Activated CD8-positive, alpha-beta T cell treated with anti-CD3 and anti-CD28 coated beads, Interleukin-2, amount 10 ng/mL, durations not matched to agents 7 days and 5 days (primary cell): ENCODE data around the gene SHQ1. TPM values are rescaled to one million over a fixed set of nuclear protein-coding genes. Genes with fewer than 3 reads are reported as not detected.
"Not testable (repeated sequence)": the region's sequence is repeated elsewhere in the genome, so short reads cannot be mapped to it uniquely, and the experiment has no call there.

Experiments
- ATAC-seq: fragments of 150-1000 bp; cut with Tn5 transposase; one replicate; pipeline ENCODE4 v1.10.0; 2021; ENCODE audit warnings: moderate library complexity
- CTCF ChIA-PET: fragments of 350-600 bp; sonication (Branson Sonifier 250); formaldehyde crosslinking; loops from one replicate; lab custom pipeline; 2021; ENCODE audit warnings: antibody characterized with exemption; lab: Charles Lee
- POLR2A ChIA-PET: fragments of 350-600 bp; sonication (Branson Sonifier 250); formaldehyde crosslinking; loops from one replicate; lab custom pipeline; 2021; ENCODE audit warnings: antibody characterized with exemption; lab: Charles Lee
- DNase-seq: peaks from one replicate; pipeline ENCODE4 v3.0.0-alpha.2; 2020
- H3K27ac Mint-ChIP-seq: one replicate; pipeline ENCODE4 v1.8.0; 2021; ENCODE audit warnings: mild to moderate bottlenecking, mixed read lengths
- H3K27me3 Mint-ChIP-seq: one replicate; pipeline ENCODE4 v1.8.0; 2021; ENCODE audit warnings: low read depth, mixed read lengths
- H3K36me3 Mint-ChIP-seq: one replicate; pipeline ENCODE4 v1.8.0; 2021; ENCODE audit warnings: low read depth, mixed read lengths
- H3K4me1 Mint-ChIP-seq: one replicate; pipeline ENCODE4 v1.8.0; 2021; ENCODE audit warnings: low read depth, mixed read lengths
- H3K4me3 Mint-ChIP-seq: one replicate; pipeline ENCODE4 v1.8.0; 2021; ENCODE audit warnings: mild to moderate bottlenecking, mixed read lengths
- H3K9me3 Mint-ChIP-seq: one replicate; pipeline ENCODE4 v1.8.0; 2022; ENCODE audit warnings: mixed read lengths; ENCODE audit not compliant: insufficient read depth
- total RNA-seq, 2 experiments: library from RNA; stranded (reverse); gene quantifications; one replicate each; pipeline ENCODE4 v1.2.3, GENCODE V29; 2021

Gene SHQ1
- total RNA-seq, 2 experiments from 2014 or later, result 27.2 to 28.0 TPM

DNA sequence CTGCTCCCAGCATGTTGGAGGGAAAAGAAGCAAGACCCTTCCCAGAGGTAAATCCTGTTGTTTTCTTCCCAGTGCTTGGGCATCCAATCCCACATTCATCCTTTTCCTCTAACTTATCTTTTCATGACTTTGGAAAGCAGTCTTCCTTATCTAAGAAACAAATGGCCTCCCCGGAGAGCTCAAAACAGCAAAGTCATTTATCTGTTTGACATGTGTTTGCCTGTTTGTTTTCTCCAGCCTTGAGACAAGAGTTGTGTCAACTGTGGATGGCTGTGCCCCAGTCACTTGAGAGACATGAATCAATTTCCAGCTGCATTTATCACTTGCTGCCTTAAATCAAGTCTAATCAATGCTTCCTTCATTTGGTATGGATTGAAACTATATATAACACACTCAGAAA is 103.9 kb downstream of the SHQ1 start:
- DNase-seq (no peak), ATAC-seq (no peak)
- H3K36me3 Mint-ChIP-seq, result peaks cover 11% of the 10 kb centered on the region
- CTCF ChIA-PET, result interaction anchor here (1.0 to 1.5 kb wide), 3 partner anchors 11 to 869 kb away, joined by 3 to 6 read pairs (median 4); no protein-coding TSS in a partner anchor
- no peak overlapping the region for H3K4me3 Mint-ChIP-seq
- H3K9me3 Mint-ChIP-seq, result no peaks in the 10 kb centered on the region
- peaks cover 16% of the 10 kb centered on the region for H3K4me1 Mint-ChIP-seq
- H3K27ac Mint-ChIP-seq, result no peak overlapping the region
- no peaks in the 10 kb centered on the region for H3K27me3 Mint-ChIP-seq
- POLR2A ChIA-PET, result interaction anchor here (0.6 kb wide), 1 partner anchor 18 kb away, joined by 5 read pairs; no protein-coding TSS in a partner anchor

DNA sequence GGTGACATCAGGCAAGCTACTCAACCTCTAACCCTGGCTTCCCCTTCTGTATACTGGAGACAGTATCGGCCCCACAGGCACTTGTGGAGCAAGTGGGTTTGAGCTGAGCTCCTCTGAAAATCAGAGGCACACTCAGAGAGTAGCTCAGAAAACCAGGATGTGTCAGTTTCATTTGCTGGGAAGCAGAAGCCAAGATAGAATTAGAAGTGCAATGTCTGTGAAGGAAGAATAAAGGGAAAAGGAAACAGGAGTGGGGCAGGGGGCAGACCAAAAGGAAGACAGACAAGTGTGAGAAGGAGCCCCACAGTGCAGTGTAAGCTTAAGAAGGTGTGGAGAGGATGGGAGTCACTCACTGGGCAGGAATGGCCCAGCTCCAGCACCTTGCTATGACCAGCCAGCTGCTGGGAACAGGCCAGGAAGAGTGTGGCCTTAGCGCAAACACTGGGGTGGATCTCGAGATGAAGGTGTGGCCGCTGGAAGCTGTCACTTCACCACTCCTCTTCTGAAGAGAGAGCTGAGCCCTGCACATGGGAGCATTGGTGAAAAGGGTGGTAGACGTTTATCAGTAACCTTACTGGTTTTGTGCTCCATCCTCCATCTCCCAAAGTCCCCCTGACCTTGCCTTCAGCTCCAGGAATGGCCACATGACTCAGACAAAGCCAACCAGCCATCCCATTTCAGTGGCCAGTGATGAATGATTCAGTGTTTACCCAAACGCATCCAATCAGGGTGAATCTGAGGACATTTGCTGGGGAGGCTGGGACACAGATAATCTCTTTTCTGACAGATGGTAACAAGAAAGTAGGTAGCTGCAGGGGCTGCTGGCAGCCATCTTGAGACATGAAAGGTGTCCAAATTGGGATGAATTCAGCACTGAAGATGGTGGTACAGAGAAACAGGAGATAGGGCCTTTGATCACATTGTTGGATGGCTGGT is 108.4 kb downstream of the SHQ1 start:
- Mint-ChIP-seq H3K36me3 (no peaks in the 10 kb centered on the region), H3K4me1 (peaks cover 18% of the 10 kb centered on the region), H3K27me3 (no peaks in the 10 kb centered on the region), H3K9me3 (peaks cover 4% of the 10 kb centered on the region), H3K27ac (peak overlapping the region; percentile 82), H3K4me3 (peak overlapping the region; percentile 75)
- ATAC-seq, result no peak
- ChIA-PET POLR2A (interaction anchor here (0.6 to 0.8 kb wide), 3 partner anchors 15 to 365 kb away, joined by 3 to 4 read pairs (median 3); no protein-coding TSS in a partner anchor), CTCF (interaction anchor here (0.7 to 2.7 kb wide), 7 partner anchors 15 to 112 kb away, joined by 3 to 27 read pairs (median 3); no protein-coding TSS in a partner anchor)
- DNase-seq, result no peak

- ChIA-PET CTCF (interaction anchor here (0.7 to 2.7 kb wide), 11 partner anchors 17 to 113 kb away, joined by 3 to 27 read pairs (median 3); no protein-coding TSS in a partner anchor), POLR2A (interaction anchor here (0.6 to 0.8 kb wide), 3 partner anchors 69 to 409 kb away, joined by 3 to 4 read pairs (median 3); no protein-coding TSS in a partner anchor)
- Mint-ChIP-seq H3K27ac (peak overlapping the region; percentile 82), H3K4me1 (peaks cover 18% of the 10 kb centered on the region), H3K9me3 (peaks cover 5% of the 10 kb centered on the region), H3K27me3 (no peaks in the 10 kb centered on the region), H3K36me3 (no peaks in the 10 kb centered on the region), H3K4me3 (peak overlapping the region; percentile 75)
- peak; percentile 94 for ATAC-seq
- DNase-seq, result peak; percentile 71
Measured at GRCh38 chr3:72738752-72739530, 109.3 kb downstream of the SHQ1 start.

- H3K9me3 Mint-ChIP-seq, CTCF ChIA-PET, H3K36me3 Mint-ChIP-seq, H3K4me3 Mint-ChIP-seq, H3K27ac Mint-ChIP-seq, DNase-seq, ATAC-seq, POLR2A ChIA-PET, H3K27me3 Mint-ChIP-seq: not testable (repeated sequence)
- peaks cover 18% of the 10 kb centered on the region for H3K4me1 Mint-ChIP-seq
Measured at GRCh38 chr3:72735072-72735471, 113.2 kb downstream of the SHQ1 start.

DNA sequence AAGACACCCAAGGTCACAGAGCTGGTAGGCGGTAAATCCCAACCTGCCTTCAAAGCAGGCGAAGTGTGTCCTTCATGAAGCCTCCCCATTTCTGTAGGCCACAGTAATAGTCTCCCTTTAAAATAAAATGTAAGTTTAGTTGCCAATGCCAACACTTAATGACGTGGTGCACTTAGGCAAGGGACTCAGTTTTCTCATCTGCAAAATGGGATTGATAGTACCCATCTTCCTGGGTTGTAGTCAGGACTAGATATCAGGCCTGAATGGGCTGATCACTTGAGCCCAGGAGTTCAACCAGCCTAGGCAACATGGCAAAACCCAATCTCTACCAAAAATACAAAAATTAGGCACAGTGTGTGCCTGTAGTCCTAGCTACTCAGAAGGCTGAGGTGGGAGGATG is 114.6 kb downstream of the SHQ1 start:
- POLR2A ChIA-PET, result no interaction called here
- Mint-ChIP-seq H3K9me3 (peaks cover 5% of the 10 kb centered on the region), H3K27ac (no peak overlapping the region), H3K4me3 (no peak overlapping the region), H3K27me3 (no peaks in the 10 kb centered on the region), H3K4me1 (peaks cover 10% of the 10 kb centered on the region), H3K36me3 (peaks cover 2% of the 10 kb centered on the region)
- ATAC-seq, result no peak
- CTCF ChIA-PET, result no interaction called here
- no peak for DNase-seq

DNA sequence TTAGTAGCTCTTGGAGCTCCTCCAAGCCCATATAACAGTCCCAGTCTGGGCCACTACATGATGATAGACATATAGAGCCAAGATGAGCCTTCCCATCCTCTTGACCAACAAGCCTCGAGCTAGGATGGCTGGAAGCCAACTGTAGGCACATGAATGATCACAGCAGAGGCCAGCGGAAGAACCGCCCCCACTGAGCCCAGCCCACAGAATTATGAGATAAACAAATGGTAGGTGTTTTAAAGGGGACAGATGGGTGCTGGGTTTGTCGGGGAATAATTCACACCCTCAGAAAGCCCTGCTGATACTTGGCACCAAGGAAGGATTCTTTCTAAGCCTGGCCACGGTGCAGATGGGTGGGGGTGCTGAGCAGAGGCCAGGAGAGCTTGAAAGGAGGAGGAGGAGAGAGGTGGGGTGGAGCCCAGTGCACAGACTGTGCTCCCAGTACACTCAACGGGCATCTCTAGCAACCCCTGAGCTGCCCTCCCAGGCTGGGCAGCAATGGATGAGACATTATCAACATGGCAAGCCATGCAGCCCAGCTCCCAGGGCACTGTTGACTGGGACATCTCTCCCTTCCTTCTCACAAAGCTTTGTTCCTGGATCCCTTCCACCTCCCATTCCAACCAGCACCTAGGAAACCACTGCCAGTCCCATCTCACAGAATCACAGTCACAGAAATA is 115.4 kb downstream of the SHQ1 start:
- DNase-seq, H3K27ac Mint-ChIP-seq, ATAC-seq, POLR2A ChIA-PET, H3K9me3 Mint-ChIP-seq, H3K4me3 Mint-ChIP-seq, H3K36me3 Mint-ChIP-seq, H3K4me1 Mint-ChIP-seq, CTCF ChIA-PET, H3K27me3 Mint-ChIP-seq: not testable (repeated sequence)

DNA sequence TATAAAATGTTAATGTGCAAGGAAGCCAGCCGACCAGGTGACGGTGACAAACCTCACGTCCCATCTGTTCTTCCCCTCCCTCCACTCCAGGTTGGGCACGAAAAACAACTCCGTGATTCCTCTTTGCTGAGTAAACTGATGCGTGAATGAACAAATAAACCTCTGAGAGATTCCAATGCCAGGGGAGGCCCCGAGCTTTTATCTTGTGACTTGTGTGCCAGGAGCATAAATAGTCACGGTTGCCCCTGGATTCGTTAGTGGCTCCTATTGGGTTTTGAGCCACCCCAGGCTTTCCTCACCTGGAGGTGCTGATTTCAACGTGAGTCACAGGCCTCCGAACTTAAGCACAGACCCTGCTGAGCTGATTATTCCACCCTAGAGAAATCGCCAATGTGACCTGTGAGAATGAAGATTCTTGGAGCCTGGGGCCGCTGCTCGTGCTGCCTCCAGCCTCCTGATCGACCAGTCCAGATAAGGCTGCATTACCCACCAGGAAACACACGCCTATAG is 119.2 kb downstream of the SHQ1 start:
- CTCF ChIA-PET, result no interaction called here
- H3K27me3 Mint-ChIP-seq, result no peaks in the 10 kb centered on the region
- peaks cover 2% of the 10 kb centered on the region for H3K36me3 Mint-ChIP-seq
- no peaks in the 10 kb centered on the region for H3K4me1 Mint-ChIP-seq
- no peak overlapping the region for H3K27ac Mint-ChIP-seq
- ATAC-seq (no peak), DNase-seq (no peak)
- POLR2A ChIA-PET, result no interaction called here
- H3K4me3 Mint-ChIP-seq, result no peak overlapping the region
- H3K9me3 Mint-ChIP-seq, result no peaks in the 10 kb centered on the region

GRCh38 chr3:72728329-72728889 is 119.8 kb downstream of the SHQ1 start:
- H3K9me3 Mint-ChIP-seq, result no peaks in the 10 kb centered on the region
- no peak overlapping the region for H3K4me3 Mint-ChIP-seq
- ATAC-seq, result no peak
- ChIA-PET CTCF (no interaction called here), POLR2A (no interaction called here)
- peaks cover 2% of the 10 kb centered on the region for H3K36me3 Mint-ChIP-seq
- DNase-seq, result no peak
- H3K27ac Mint-ChIP-seq, result no peak overlapping the region
- H3K4me1 Mint-ChIP-seq, result peaks cover 2% of the 10 kb centered on the region
- H3K27me3 Mint-ChIP-seq, result no peaks in the 10 kb centered on the region

DNA sequence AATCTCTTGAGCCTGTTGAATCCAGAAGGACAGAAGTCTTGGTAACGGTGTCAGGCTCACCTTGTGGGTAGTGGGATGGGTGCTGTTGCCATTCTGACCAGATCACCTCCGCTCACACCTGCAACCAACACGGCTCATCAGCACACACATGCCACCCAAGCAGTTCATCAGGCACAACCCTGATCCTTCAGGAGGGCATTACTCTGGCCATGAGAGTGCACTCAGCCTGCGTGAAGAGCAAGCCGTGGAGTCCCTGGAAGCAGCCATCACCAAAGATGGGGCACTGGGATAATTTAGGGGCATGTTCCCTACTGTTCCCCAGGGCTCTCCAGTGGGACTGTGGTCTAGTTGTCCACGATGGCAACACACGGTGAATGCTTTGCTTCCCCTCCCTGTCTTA is 120.5 kb downstream of the SHQ1 start:
- H3K4me1 Mint-ChIP-seq, result peaks cover 2% of the 10 kb centered on the region
- no peaks in the 10 kb centered on the region for H3K9me3 Mint-ChIP-seq
- no peak for ATAC-seq
- CTCF ChIA-PET, result no interaction called here
- no peaks in the 10 kb centered on the region for H3K27me3 Mint-ChIP-seq
- DNase-seq, result no peak
- no peak overlapping the region for H3K27ac Mint-ChIP-seq
- H3K4me3 Mint-ChIP-seq, result no peak overlapping the region
- H3K36me3 Mint-ChIP-seq, result no peaks in the 10 kb centered on the region
- POLR2A ChIA-PET, result no interaction called here

DNA sequence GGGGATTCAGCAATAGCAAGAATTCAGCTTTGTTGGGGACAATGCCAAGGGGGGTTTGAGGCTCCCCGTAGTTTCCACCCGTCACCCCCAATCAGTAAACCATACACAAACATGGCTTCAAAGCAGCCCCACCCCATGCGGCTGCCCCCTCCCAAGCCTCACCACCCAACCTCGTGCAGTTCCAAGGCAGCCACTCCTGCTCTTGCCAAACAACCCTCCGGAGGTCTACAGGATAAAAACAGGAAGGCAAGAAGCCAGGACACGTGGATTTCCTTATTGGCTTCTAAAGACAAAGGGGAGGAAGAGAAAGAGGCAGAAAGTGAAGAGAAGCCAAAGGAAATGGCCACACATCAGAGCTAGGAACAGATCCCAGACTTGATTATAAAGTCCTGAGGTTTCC is 121.1 kb downstream of the SHQ1 start:
- H3K4me3 Mint-ChIP-seq, result no peak overlapping the region
- ATAC-seq (no peak), DNase-seq (no peak)
- POLR2A ChIA-PET, result no interaction called here
- H3K27me3 Mint-ChIP-seq, result no peaks in the 10 kb centered on the region
- no peaks in the 10 kb centered on the region for H3K36me3 Mint-ChIP-seq
- H3K27ac Mint-ChIP-seq, result no peak overlapping the region
- H3K4me1 Mint-ChIP-seq, result peaks cover 2% of the 10 kb centered on the region
- no peaks in the 10 kb centered on the region for H3K9me3 Mint-ChIP-seq
- CTCF ChIA-PET, result no interaction called here

- CTCF ChIA-PET, result no interaction called here
- DNase-seq (no peak), ATAC-seq (no peak)
- Mint-ChIP-seq H3K27me3 (no peaks in the 10 kb centered on the region), H3K9me3 (no peaks in the 10 kb centered on the region), H3K4me1 (peaks cover 2% of the 10 kb centered on the region), H3K27ac (no peak overlapping the region), H3K36me3 (no peaks in the 10 kb centered on the region), H3K4me3 (no peak overlapping the region)
- POLR2A ChIA-PET, result no interaction called here
Measured at GRCh38 chr3:72725229-72725628, 123.0 kb downstream of the SHQ1 start.
